NCI-H146 treated with DMSO at 0.1 percent for 48 hours (cell line): Measurements from ENCODE around the gene TBC1D1.

ENCODE experiments used
- DNase-seq: peaks from one replicate; lab custom pipeline; 2025; ENCODE audit not compliant: unreplicated experiment; lab: John Stamatoyannopoulos, UW

The TBC1D1 gene

DNA sequence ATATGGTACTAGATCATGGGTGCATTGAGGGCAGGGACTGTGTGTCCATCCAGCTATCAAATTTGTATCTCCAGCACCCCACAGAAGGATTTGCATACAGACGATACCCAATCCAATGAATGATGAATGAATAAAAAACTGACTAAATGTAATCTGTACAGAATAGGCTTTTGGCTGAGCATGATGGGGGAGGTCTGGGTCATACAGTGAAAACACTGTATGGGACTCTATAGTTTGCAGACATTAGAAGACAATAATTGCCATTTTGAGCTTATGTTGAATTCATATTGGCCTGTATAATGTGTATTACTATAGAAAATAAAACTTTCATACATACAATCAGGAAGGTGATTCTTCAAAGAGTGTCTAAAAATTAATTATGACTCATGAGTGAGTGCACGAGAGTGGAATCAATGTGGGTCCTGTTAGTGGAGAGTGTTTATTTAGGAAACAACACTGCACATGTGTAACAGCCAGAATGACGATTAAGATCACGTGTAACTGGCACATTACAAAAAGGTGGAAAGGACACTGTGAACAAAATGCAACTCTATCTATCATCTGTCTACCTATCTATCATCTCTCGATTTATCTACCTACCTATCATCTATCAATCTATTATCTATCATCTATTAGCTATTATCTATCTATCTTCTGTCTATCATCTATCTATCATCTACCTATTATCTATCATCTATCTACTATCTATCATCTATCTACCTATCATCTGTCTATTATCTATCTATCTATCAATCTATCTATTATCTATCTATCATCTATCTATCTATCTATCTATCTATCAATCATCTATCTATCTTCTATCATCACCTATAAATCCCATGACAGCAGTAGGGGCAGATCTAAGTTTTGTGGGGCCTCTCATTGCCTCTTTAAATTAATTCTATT, 270.6 kb downstream of the TBC1D1 start:
- DNase-seq = no peak

DNA sequence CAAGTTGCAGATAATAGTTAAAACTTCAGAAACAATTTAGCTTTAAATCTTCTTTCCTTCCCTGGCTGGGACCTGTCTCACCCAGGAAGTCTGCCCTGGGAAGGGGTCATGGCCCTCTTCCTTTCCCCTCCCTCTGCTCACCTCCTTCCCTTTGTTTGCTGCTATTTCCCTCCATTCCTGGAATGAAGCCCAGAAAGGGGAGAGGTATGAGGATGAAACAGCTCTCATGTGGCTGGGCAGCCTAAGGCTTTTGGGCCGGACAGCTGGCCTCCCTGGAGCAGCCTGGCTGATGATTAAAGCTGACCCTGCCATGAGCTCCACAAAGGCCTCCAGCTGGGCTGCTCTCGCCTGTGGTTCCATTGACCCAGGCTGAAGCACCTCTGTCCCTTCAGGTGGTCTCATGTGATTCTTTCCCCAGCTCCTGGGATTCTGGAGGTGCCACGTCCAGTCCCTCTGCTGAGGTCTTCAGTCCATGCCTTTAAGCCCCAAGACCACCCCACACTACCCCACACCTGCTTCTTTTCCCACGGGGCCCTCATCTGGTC, 271.4 kb downstream of the TBC1D1 start:
- peak; percentile 85 for DNase-seq

GRCh38 chr4:38163216-38164006, 272.5 kb downstream of the TBC1D1 start:
- no peak for DNase-seq

DNA sequence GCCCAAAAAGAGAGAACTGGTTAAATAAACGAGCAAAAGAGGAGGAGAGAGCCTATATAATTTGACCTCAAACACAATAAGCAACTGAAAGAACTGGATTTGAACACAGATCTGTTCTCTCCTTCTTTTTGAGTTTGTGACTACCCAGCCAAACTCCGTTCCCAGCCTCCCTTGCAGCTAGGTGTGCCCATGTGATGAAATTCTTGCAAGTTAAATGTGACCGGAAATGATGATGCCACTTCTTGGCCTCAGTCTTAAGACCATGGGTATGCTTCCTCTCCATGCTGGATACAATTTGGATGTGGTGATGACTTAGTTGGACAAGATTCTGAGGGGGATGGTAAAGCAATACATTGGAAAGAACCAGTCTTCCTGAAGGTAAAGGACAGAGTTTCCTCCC, 273.5 kb downstream of the TBC1D1 start:
- DNase-seq = no peak

DNA sequence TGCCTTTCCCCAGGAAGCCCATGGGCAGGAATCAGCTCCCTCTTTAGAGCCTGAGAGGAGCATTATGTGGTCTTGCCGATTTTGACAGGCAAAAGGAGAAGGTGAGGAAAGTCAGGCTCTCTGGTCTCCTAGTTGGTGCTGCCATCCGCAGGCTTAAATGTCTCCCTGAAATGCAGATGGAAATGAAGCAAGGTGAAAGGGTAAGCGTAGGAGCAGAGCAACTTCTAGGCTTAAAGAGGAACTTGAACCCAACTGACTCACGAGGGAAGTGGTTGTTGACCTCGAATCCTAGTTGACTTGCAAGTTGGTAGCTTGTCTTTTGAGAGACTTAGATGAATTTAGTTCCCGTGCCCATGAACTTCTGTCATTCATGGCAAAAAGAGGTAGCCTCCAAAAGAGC, 275.2 kb downstream of the TBC1D1 start:
- DNase-seq = no peak

DNA sequence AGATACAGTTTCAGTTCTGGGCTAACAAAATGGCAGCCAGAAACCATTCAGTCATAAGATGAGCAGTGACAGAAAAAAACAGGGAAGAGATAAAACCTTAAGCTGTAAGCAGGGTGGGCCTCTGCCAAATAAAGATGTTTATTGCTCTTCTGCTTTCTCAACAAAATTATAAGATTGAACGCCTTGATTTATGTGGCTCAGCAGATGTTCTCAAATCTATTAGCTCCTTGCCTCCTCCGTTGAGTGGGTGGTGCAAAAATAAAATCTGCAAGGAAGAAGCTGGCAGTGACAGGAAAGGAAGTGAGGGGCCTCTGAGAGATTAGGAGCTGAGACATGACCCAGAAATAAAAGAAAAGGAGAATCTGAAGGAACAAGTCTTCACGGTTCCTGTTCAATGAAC, 275.9 kb downstream of the TBC1D1 start:
- no peak for DNase-seq

GRCh38 chr4:38167973-38168372, 277.1 kb downstream of the TBC1D1 start:
- DNase-seq = no peak

- DNase-seq = no peak
These were observed 278.6 kb downstream of the TBC1D1 start for GRCh38 chr4:38169524-38169923.

DNA sequence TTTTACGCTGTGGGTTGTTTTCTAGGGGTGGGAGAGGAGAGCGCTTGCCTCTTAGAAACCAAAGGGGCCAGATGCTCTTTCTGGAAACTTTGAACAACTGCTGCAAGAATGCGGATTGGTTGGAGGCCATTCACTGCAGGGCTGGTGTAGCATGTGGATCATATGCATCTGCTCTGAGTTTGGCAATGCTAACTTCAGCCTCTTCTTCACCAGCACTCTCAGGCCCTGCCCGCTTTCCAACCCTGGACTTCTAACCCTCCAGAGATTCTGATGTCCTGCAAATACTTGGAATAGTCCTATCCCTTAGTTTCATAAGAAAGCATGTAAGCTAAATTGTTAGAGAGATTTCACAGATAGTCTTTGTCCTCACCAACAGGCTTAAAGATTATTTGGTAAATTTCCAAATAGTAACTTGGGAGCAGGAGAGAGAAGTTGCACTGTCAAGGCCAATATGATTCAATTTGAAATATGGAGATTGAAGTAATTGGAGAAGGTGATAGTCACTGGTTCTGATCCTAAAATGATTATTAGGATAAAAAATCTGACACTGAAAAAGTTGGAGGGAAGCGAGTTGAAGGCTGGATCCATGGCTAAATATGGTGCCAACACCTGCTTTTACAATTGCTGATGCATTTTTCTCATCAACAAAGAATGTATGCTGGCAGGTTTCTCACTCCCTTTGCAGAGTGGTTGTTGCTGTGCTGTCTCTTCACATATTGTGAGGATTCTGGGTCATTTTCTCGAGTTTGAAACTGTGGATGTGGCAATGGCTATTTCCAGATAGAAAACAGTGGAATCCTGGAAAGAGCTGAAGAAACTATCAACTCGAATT, 279.7 kb downstream of the TBC1D1 start:
- no peak for DNase-seq

DNA sequence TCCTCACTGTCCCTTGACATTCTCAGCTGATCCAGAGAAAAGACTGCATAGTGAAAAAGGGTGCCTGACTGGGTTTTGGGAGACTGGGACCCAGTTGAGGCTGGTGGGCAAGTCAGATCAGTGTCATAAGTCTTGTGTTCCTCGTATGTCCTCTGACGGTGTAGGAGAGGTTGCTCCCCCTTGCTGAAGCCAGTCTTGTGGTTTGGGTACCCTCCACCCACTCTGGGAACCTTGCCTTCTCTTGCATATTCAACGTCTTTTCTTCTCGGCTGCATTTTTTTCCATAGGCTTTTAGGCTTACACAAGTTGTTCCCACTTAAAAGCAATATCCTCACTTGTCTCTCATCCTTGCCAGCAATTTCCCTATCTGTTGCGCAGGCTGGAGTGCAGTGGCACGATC, 281.2 kb downstream of the TBC1D1 start:
- DNase-seq = no peak

- DNase-seq = no peak
These were observed 283.1 kb downstream of the TBC1D1 start for GRCh38 chr4:38173935-38174518.

- DNase-seq = no peak
These were observed 283.9 kb downstream of the TBC1D1 start for GRCh38 chr4:38174801-38175200.

DNA sequence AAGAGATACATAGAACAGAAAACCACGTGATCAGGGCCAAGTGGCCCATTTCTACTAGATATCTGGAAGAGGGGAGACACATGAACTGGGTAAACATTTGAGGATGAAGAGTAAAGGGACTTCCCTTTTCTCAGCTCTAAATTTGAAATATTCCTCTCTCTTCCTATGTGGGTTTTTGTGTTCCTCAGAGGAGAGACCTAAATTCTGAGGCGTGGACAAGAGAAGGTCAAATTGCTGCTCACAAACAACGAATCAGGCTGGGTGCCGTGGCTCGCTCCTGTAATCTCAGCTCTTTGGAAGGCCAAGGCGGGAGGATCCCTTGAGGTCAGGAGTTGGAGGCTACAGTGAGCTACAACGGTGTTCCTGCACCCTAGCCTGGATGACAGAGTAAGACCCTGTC, 285.3 kb downstream of the TBC1D1 start:
- DNase-seq = no peak

- DNase-seq = no peak
These were observed 286.2 kb downstream of the TBC1D1 start for GRCh38 chr4:38177035-38177546.

DNA sequence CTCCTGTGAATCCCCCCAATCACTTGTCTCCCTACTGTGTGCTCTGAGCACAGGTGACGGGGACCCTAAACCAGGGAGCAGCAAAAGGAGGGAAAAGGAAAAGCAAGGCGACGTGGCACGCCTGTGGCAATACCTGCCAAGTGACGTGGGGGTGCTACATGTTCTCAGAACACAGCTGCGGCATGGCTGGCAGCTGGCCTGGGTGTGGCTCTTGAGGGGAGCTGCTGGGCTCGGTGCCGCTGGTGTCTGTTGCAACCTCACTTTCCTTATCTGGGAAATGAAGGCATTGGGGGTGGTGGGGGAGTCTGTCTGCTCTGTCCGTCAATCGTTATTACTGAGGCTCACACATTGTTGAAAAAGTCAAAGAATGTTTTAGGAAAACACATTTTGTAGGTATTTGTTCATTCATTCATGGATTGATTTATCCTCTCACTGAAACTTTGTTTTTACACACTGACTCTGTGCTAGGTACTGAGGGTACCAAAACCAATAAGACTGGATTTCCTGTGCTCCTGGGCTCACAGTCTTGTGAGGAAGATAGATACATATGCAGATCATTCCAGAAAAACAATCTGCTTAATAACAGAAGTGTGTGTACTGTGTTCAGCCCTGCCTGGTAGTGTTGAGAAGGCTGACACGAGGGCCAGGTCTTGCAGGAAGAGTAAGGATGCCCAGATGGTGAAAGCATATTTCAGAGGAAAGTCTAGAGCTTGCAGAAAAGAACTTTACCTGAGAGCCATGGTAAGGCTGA, 286.9 kb downstream of the TBC1D1 start:
- no peak for DNase-seq

DNA sequence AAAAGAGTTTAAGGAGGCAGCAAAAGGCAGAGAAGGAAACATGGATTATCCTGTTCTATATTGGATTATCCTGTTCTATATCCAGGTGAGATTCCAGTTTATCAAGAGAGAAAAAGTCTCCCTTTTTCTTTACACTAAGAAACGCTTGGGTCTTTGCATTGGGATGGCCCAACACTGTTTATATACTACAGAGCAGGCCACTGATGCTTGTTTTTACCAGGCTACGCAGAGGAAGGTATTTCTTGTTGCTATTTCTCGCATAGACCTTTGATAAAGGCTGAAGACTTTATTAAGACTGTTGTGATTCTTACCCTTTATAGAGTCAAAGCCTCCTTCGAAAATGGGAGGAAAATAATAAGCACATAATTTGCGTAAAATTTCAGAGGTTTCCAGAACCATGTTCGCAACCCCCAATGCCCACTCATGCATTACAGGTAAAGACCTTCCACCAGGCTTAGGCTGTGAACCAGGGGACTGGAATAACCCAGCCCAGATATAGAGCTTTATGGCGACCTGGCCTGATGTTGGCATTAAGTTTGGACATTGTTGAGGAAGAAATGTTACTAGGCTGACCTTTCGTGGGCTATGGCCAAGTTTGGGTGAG, 287.6 kb downstream of the TBC1D1 start:
- DNase-seq = no peak

DNA sequence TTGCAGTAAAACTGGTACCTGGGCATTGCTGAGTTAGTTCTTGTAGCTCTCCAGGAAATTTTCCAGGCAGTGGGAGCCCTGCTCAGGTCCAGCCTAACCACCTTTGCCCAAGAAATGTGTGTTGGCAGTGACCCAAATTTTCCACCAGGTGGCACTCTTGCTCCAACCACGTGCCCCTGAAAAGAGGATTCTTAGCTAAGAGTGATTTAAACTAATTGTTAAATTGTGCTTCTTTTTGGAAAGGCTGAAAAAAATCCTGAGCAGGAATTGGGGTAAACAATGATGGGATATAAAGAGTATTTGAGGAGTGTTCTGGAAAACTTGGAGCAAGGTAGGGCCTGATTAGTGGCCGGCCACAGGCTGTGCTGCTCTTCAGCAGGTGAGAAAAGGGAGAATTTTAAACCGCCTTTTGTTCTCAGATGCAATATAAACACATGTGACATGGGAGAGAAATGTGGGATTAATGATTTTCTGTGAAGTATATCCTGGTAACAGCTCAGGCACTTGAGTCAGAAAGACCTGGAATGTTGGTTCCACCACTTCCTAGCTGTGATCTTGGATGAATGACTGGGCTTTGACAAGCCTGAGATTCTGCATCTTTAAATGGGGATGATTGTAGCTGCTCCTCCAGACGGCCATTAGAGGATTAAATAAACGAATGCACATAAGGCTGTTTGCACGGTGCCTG, 288.9 kb downstream of the TBC1D1 start:
- DNase-seq = peak; percentile 34

- no peak for DNase-seq
These were observed 289.6 kb downstream of the TBC1D1 start for GRCh38 chr4:38180456-38180855.

DNA sequence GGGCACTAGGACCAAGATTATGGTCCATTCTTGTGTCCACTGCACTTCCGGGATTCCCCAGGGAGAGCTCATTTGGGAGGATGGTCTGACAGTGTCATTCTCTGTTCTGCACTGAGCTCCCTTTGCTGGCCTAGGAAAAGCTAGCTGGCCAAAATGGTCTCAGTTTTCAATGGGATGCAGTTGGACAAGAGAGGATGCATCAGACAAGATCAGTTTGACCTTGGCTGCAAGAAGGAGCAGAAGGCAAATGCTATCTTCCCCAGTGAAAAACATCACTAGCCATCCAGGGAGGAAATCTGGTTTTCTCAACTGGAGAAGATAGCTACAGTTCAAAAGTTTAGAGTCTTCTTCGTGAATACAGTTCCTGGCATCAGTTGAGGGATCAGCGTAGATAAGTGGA, 290.4 kb downstream of the TBC1D1 start:
- no peak for DNase-seq
